RWPE2 (cell line): ENCODE data around the gene AKAP6.
"Not testable (repeated sequence)": the region's sequence is repeated elsewhere in the genome, so short reads cannot be mapped to it uniquely, and the experiment has no call there.

Experiments used
- ATAC-seq: fragments of 200-7000 bp; cut with Tn5 transposase; 3 replicates; pipeline ENCODE4 v1.9.1; 2021; ENCODE audit warnings: low read depth
- DNase-seq: peaks from one replicate; pipeline ENCODE4 v3.0.0-alpha.2; 2020; ENCODE audit warnings: low spot score
- H3K27ac ChIP-seq: fragments of 450-650 bp; 2 replicates; pipeline ENCODE4 v1.5.1; 2017; ENCODE audit warnings: mild to moderate bottlenecking; ENCODE audit not compliant: poor library complexity, severe bottlenecking
- H3K27me3 ChIP-seq: fragments of 250-450 bp; sonication (Bioruptor Pico); 2 replicates; pipeline ENCODE4 v1.5.1; 2021; ENCODE audit warnings: mild to moderate bottlenecking, moderate library complexity; ENCODE audit not compliant: insufficient read depth, poor library complexity, severe bottlenecking
- H3K36me3 ChIP-seq: fragments of 250-450 bp; sonication (Bioruptor Pico); 2 replicates; pipeline ENCODE4 v1.5.1; 2020; ENCODE audit warnings: low read depth, mild to moderate bottlenecking, moderate library complexity
- H3K4me1 ChIP-seq: fragments of 250-450 bp; sonication (Bioruptor Pico); 2 replicates; pipeline ENCODE4 v1.5.1; 2021; ENCODE audit warnings: mild to moderate bottlenecking, moderate library complexity; ENCODE audit not compliant: insufficient read depth, poor library complexity, severe bottlenecking
- H3K4me3 ChIP-seq: fragments of 250-450 bp; sonication (Bioruptor Pico); 2 replicates; pipeline ENCODE4 v1.5.1; 2021; ENCODE audit warnings: mild to moderate bottlenecking, moderate library complexity; ENCODE audit not compliant: severe bottlenecking
- H3K9me3 ChIP-seq: fragments of 250-450 bp; sonication (Bioruptor Pico); 2 replicates; pipeline ENCODE4 v1.5.1; 2021; ENCODE audit warnings: mild to moderate bottlenecking, moderate library complexity; ENCODE audit not compliant: severe bottlenecking
- CTCF ChIP-seq: fragments of 450-650 bp; IDR thresholded peaks from one replicate; pipeline ENCODE4 v1.5.1; 2017; ENCODE audit warnings: mild to moderate bottlenecking, moderate library complexity; ENCODE audit not compliant: poor library complexity, severe bottlenecking

AKAP6 gene

GRCh38 chr14:32578181-32578580 is 249.1 kb downstream of the AKAP6 start:
- Histone ChIP-seq H3K27ac (no peak overlapping the region), H3K27me3 (no peaks in the 10 kb centered on the region), H3K4me1 (no peaks in the 10 kb centered on the region), H3K36me3 (no peaks in the 10 kb centered on the region), H3K9me3 (no peaks in the 10 kb centered on the region), H3K4me3 (no peak overlapping the region)
- DNase-seq (no peak), ATAC-seq (no peak)
- TF ChIP-seq CTCF: no peak

- ATAC-seq, H3K27me3 ChIP-seq, H3K4me3 ChIP-seq, H3K9me3 ChIP-seq, H3K27ac ChIP-seq, H3K36me3 ChIP-seq, DNase-seq: not testable (repeated sequence)
- peaks cover 10% of the 10 kb centered on the region for H3K4me1 ChIP-seq
These were observed 254.3 kb downstream of the AKAP6 start for GRCh38 chr14:32583427-32583826.

- H3K27ac ChIP-seq: no peak overlapping the region
- no peak overlapping the region for H3K4me3 ChIP-seq
- no peaks in the 10 kb centered on the region for H3K9me3 ChIP-seq
- H3K4me1 ChIP-seq: peaks cover 10% of the 10 kb centered on the region
- no peaks in the 10 kb centered on the region for H3K36me3 ChIP-seq
- ATAC-seq: peak; percentile 100
- H3K27me3 ChIP-seq: no peaks in the 10 kb centered on the region
- no peak for TF ChIP-seq CTCF
- peak; percentile 80 for DNase-seq
These were observed 255.0 kb downstream of the AKAP6 start for GRCh38 chr14:32584079-32584478.

GRCh38 chr14:32587461-32587860 is 258.4 kb downstream of the AKAP6 start:
- no peak for DNase-seq
- Histone ChIP-seq H3K36me3 (no peaks in the 10 kb centered on the region), H3K4me1 (peaks cover 10% of the 10 kb centered on the region), H3K27me3 (no peaks in the 10 kb centered on the region), H3K4me3 (no peak overlapping the region), H3K9me3 (no peaks in the 10 kb centered on the region), H3K27ac (no peak overlapping the region)
- TF ChIP-seq CTCF: no peak
- no peak for ATAC-seq

GRCh38 chr14:32588448-32589320 is 259.6 kb downstream of the AKAP6 start:
- Histone ChIP-seq H3K36me3 (no peaks in the 10 kb centered on the region), H3K27me3 (no peaks in the 10 kb centered on the region), H3K9me3 (no peaks in the 10 kb centered on the region), H3K27ac (no peak overlapping the region), H3K4me1 (peaks cover 17% of the 10 kb centered on the region), H3K4me3 (no peak overlapping the region)
- TF ChIP-seq CTCF: peak; percentile 86
- ATAC-seq: no peak
- no peak for DNase-seq
